OCI-LY7 (cell line): ENCODE measurements around the gene FGB.

Experiments used
- CTCF ChIP-seq: fragments of 200-600 bp; sonication (generic); conservative IDR thresholded peaks from 2 replicates; pipeline ENCODE4 v1.5.1; 2014; ENCODE audit warnings: mild to moderate bottlenecking, antibody characterized with exemption, low read length, moderate library complexity, mixed read lengths
- EZH2phosphoT487 ChIP-seq: fragments of 200-600 bp; sonication (generic); IDR thresholded peaks from 2 replicates; pipeline ENCODE4 v1.6.1; 2018; ENCODE audit warnings: low read depth, borderline replicate concordance, mild to moderate bottlenecking, mixed run types, antibody characterized with exemption, low read length, moderate library complexity, mixed read lengths

GRCh38 chr4:154569584-154569983 lies 6.8 kb downstream of the FGB start:
- TF ChIP-seq CTCF (no peak), EZH2phosphoT487 (no peak)
